Suprapubic skin (tissue), 4 donors: Measurements from ENCODE around the gene PGC. TPM values are rescaled to one million over a fixed set of nuclear protein-coding genes. Genes with fewer than 3 reads are reported as not detected.

ENCODE experiments used
- DNase-seq, 2 donors: peaks; one replicate each; pipeline ENCODE4 v3.0.0-alpha.2; 2019; ENCODE audit warnings: low spot score in 2 of 2
- H3K27ac ChIP-seq: fragments of 200-600 bp; sonication (generic); one replicate; pipeline ENCODE4 v1.5.1; 2019
- H3K27me3 ChIP-seq: fragments of 200-600 bp; sonication (generic); one replicate; pipeline ENCODE4 v1.5.1; 2019
- H3K36me3 ChIP-seq: fragments of 200-600 bp; sonication (generic); one replicate; pipeline ENCODE4 v1.5.1; 2019
- H3K4me1 ChIP-seq: fragments of 200-600 bp; sonication (generic); one replicate; pipeline ENCODE4 v1.5.1; 2019
- H3K4me3 ChIP-seq: fragments of 200-600 bp; sonication (generic); one replicate; pipeline ENCODE4 v1.5.1; 2019; ENCODE audit warnings: mild to moderate bottlenecking
- H3K9me3 ChIP-seq: fragments of 200-600 bp; sonication (generic); one replicate; pipeline ENCODE4 v1.5.1; 2019
- CTCF ChIP-seq, 2 donors: fragments of 200-600 bp in 1 of 2; fragments of 450-650 bp in 1 of 2; sonication (generic) in 1 of 2; IDR thresholded peaks; one replicate each; pipeline ENCODE4 v1.5.1; 2016 to 2019; ENCODE audit warnings: antibody characterized with exemption in 2 of 2, mild to moderate bottlenecking in 1 of 2, moderate library complexity in 1 of 2
- EP300 ChIP-seq: sonication (generic); formaldehyde crosslinking; IDR thresholded peaks from one replicate; pipeline ENCODE4 v1.6.1; 2017; ENCODE audit warnings: antibody characterized with exemption
- POLR2A ChIP-seq, 2 donors: fragments of 450-650 bp; IDR thresholded peaks; one replicate each; pipeline ENCODE4 v1.6.1; 2017; ENCODE audit warnings: antibody characterized with exemption in 2 of 2, mild to moderate bottlenecking in 2 of 2, moderate library complexity in 2 of 2
- POLR2AphosphoS5 ChIP-seq, 3 donors: sonication (generic); formaldehyde crosslinking; IDR thresholded peaks; one replicate each; pipeline ENCODE4 v1.6.1; 2017; ENCODE audit warnings: antibody characterized with exemption in 3 of 3
- WGBS: methylation state at CpG from one replicate; pipeline ENCODE4 v1.1.5; 2018; 5-methylcytosine and 5-hydroxymethylcytosine counted together
- total RNA-seq, 4 donors: library from RNA; depleted of rRNA; stranded (reverse); fragments of >200 nt; gene quantifications; one replicate each; pipeline ENCODE4 v1.1.0, GENCODE V29; 2016

PGC gene
- total RNA-seq, 4 donors from 2014 or later: not detected

DNA sequence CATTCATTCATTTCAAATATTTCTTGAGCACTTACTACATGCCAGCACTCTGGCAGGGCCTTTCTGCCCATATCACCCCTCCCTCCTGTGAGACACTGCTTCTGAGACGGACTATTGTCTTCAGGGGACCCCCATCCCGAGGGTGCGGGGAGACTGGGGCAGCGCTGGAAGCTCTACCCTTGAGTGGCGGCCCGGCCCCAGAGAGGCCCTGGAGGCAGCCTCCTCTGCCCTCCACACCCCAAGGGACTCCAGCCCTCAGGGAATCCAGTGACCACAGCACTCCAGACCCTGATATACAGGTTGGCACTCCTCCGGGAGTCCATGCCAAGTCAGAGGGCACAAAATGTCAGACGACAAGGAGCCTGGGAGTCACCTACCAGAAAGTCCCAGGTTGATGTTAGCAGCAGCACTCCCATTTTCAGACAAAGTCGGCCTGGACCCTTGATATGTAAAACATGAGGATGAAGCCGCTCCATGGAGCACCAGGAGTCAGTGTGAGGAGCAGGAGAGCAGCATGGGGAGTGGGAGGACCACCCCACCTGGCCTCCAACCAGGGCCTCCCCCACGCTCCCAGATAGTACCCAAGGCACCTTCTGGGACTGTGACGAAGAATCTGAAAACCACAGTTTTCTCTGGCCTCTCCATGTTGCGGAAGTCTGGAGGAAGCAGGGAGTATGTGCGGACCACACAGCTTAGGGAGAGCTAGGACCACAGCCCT lies 32.5 kb downstream of the PGC start:
- 72% methylated on average over 8 of the region's 14 CpGs for WGBS

DNA sequence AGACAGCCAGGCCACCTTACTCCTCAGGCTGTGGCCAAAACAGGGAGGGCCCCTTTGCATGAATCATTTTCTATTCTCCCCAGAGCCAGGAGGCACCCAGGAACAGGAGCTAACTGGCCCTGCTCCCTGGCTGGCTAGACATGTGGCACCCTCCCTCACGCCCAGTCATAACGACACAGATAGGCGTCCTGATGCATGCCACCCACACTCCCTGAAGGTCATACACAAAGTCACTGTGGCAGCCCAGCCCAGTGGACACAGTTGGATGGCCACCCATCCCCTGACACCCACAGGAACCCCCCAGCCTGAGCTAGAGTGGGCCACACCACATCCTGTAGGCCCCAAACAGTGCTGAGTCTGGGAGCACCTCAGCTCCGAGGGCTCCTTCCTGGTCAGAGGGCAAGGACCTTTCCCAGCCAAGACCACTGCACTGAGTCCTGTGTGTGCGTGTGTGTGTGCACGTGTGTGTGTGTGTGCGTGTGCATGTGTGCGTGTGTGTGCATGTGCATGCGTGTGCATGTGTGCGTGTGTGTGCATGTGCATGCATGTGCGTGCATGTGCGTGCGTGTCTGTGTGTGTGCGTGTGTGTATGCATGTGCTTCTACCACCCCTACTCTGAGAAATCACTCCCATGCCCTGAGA lies 33.4 kb downstream of the PGC start:
- Histone ChIP-seq H3K27me3 (no peaks in the 10 kb centered on the region), H3K9me3 (no peaks in the 10 kb centered on the region), H3K36me3 (no peaks in the 10 kb centered on the region), H3K27ac (peak overlapping the region; percentile 79), H3K4me3 (no peak overlapping the region), H3K4me1 (peaks cover 73% of the 10 kb centered on the region)
- no peak for DNase-seq
- WGBS: 90% methylated on average over 10 of the region's 14 CpGs
- TF ChIP-seq EP300: no peak
- TF ChIP-seq CTCF (IDR thresholded peaks at IDR 0.05): no peak
- no peak for TF ChIP-seq POLR2A (IDR thresholded peaks at IDR 0.05)
- TF ChIP-seq POLR2AphosphoS5 (IDR thresholded peaks at IDR 0.05): no peak

More for the DNA sequence above, 32.5 kb downstream of the PGC start:
- Histone ChIP-seq H3K27me3 (no peaks in the 10 kb centered on the region), H3K9me3 (no peaks in the 10 kb centered on the region), H3K4me3 (no peak overlapping the region), H3K36me3 (no peaks in the 10 kb centered on the region), H3K27ac (peak overlapping the region; percentile 79), H3K4me1 (peaks cover 80% of the 10 kb centered on the region)
- TF ChIP-seq POLR2A (IDR thresholded peaks at IDR 0.05) (no peak), EP300 (no peak), CTCF (IDR thresholded peaks at IDR 0.05) (no peak), POLR2AphosphoS5 (IDR thresholded peaks at IDR 0.05) (no peak)
- DNase-seq: no peak

DNA sequence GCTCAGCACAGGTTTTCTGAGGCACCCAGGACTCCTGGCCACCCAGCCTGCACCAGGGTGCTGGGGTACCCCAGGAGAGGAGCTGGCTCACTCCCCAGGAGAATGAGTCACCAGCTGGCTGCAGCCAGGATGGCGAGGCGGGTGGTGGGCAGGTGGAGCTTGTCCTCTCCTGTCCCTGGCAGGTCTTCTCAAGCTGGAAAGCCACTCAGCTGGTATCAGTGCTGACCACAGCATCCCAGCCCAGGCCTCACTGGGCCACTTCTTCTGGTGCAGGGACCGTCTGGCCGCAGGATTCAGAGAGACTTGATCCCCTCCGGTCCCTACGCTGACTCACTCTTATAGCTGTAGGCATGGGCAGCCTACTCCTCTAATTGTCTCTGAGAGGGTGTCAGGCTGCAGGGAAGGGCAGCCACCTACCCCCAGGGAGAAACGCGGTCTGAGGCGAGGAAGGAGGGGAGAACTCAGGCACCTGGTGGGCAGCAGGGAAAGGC lies 34.0 kb downstream of the PGC start:
- TF ChIP-seq EP300 (no peak), POLR2AphosphoS5 (IDR thresholded peaks at IDR 0.05) (no peak), CTCF (IDR thresholded peaks at IDR 0.05) (no peak), POLR2A (IDR thresholded peaks at IDR 0.05) (no peak)
- no peak overlapping the region for H3K4me3 ChIP-seq
- H3K36me3 ChIP-seq: no peaks in the 10 kb centered on the region
- DNase-seq: no peak
- whole genome bisulfite sequencing: 50% methylated on average over 5 of the region's 9 CpGs
- peak overlapping the region; percentile 79 for H3K27ac ChIP-seq
- peaks cover 73% of the 10 kb centered on the region for H3K4me1 ChIP-seq
- no peaks in the 10 kb centered on the region for H3K27me3 ChIP-seq
- H3K9me3 ChIP-seq: no peaks in the 10 kb centered on the region

DNA sequence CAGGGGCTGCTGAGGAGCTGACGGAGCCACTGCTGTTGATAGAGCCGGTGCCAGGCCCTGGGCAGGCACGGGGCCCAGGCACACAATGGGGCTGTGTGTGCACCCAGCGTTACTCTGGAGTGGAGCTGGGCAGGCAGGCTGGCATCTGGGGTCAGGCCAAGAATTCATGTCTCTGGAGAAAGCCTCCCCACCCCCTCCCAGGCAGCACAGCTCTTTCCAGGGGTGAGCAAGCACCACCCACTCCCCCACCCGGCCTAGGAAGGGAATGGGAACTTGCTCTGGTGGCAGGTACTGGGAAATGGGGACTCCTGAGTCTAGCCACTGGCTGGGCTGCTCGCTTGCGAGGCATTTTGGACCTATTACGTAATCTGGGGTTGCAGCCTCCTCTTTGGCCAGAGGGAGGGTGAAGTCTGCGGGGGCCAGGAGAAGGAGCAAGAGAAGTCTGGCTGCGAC lies 34.5 kb downstream of the PGC start:
- Histone ChIP-seq H3K4me3 (no peak overlapping the region), H3K27me3 (no peaks in the 10 kb centered on the region), H3K36me3 (no peaks in the 10 kb centered on the region), H3K27ac (peak overlapping the region; percentile 79), H3K4me1 (peaks cover 74% of the 10 kb centered on the region), H3K9me3 (no peaks in the 10 kb centered on the region)
- no peak for TF ChIP-seq POLR2AphosphoS5 (IDR thresholded peaks at IDR 0.05)
- TF ChIP-seq EP300: no peak
- TF ChIP-seq POLR2A (IDR thresholded peaks at IDR 0.05): no peak
- TF ChIP-seq CTCF (IDR thresholded peaks at IDR 0.05): no peak
- DNase-seq: no peak
- no CpG with 5 or more reads among the region's 10 CpGs for WGBS
